ENCODE measurements around the gene CCNY.

The CCNY gene

GRCh38 chr10:35561715-35562114 is 225.4 kb downstream of the CCNY start:
- no peak for DNase-seq (ENCODE audit: low spot score)

- DNase-seq (ENCODE audit: low spot score): no peak
Measured at GRCh38 chr10:35562427-35562826, 226.1 kb downstream of the CCNY start.

GRCh38 chr10:35563261-35563891 is 227.1 kb downstream of the CCNY start:
- no peak for DNase-seq (ENCODE audit: low spot score)

GRCh38 chr10:35564341-35564968 is 228.1 kb downstream of the CCNY start:
- no peak for DNase-seq (ENCODE audit: low spot score)

- DNase-seq (ENCODE audit: low spot score): no peak
Measured at GRCh38 chr10:35565602-35566081, 229.3 kb downstream of the CCNY start.

- DNase-seq (ENCODE audit: low spot score): no peak
Measured at GRCh38 chr10:35567951-35568350, 231.6 kb downstream of the CCNY start.

- no peak for DNase-seq (ENCODE audit: low spot score)
Measured at GRCh38 chr10:35568483-35569015, 232.2 kb downstream of the CCNY start.

GRCh38 chr10:35569111-35569707 is 232.9 kb downstream of the CCNY start:
- DNase-seq (ENCODE audit: low spot score): no peak

- DNase-seq (ENCODE audit: low spot score): no peak
Measured at GRCh38 chr10:35569836-35570235, 233.5 kb downstream of the CCNY start.

- DNase-seq (ENCODE audit: low spot score): no peak
Measured at GRCh38 chr10:35570397-35570796, 234.1 kb downstream of the CCNY start.

- no peak for DNase-seq (ENCODE audit: low spot score)
Measured at GRCh38 chr10:35572583-35572982, 236.3 kb downstream of the CCNY start.

- no peak for DNase-seq (ENCODE audit: low spot score)
Measured at GRCh38 chr10:35573796-35574195, 237.5 kb downstream of the CCNY start.

- DNase-seq (ENCODE audit: low spot score): no peak
Measured at GRCh38 chr10:35574924-35575352, 238.6 kb downstream of the CCNY start.

- DNase-seq (ENCODE audit: low spot score): no peak
Measured at GRCh38 chr10:35575640-35576039, 239.3 kb downstream of the CCNY start.

- DNase-seq (ENCODE audit: low spot score): no peak
Measured at GRCh38 chr10:35576730-35577129, 240.4 kb downstream of the CCNY start.

- DNase-seq (ENCODE audit: low spot score): peak; percentile 66
Measured at GRCh38 chr10:35577926-35578617, 241.8 kb downstream of the CCNY start.

- DNase-seq (ENCODE audit: low spot score): no peak
Measured at GRCh38 chr10:35578618-35578956, 242.3 kb downstream of the CCNY start.

- DNase-seq (ENCODE audit: low spot score): no peak
Measured at GRCh38 chr10:35579116-35579515, 242.8 kb downstream of the CCNY start.

GRCh38 chr10:35579726-35580422 is 243.6 kb downstream of the CCNY start:
- DNase-seq (ENCODE audit: low spot score): no peak

- DNase-seq (ENCODE audit: low spot score): no peak
Measured at GRCh38 chr10:35580423-35580770, 244.1 kb downstream of the CCNY start.

GRCh38 chr10:35581655-35582054 is 245.3 kb downstream of the CCNY start:
- no peak for DNase-seq (ENCODE audit: low spot score)

- DNase-seq (ENCODE audit: low spot score): no peak
Measured at GRCh38 chr10:35584946-35585345, 248.6 kb downstream of the CCNY start.

Measured in left forelimb (tissue), 1 donor.